Measurements from ENCODE around the gene TUBA1A.
"Not testable (repeated sequence)": the region's sequence is repeated elsewhere in the genome, so short reads cannot be mapped to it uniquely, and the experiment has no call there.

TUBA1A gene

DNA sequence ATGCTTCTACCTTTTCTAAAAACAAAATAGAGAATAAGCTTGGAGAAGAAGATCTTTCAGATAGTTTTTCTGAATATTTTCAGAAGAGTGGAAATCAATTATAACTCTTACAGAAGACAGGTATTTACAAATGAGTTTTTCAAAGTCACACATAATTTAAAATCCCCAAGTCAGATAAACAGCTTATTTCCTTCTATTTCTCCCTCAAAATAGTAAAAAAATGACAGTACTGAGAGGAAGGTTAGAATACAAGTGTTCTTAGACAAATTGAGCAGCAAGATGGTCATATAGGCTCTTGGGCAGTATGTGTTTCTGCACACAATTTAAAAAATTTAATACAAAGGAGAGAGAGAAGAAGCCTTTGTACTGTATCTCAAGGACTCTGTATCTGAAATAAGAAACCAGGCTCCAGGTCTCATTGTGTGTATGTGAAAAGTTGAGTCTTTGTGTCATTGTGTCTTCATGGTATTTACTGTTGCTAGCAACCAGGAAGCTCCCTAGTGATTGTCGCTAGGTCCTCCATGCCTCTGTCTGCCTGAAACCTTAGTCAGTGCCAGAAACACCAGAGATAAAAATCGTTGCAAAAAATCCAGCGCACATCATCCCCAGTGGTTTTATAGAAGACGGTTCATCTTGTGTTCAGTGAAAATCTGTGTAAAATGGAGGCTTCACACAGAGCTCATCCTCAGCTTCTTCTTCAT, 12.9 kb upstream of the TUBA1A start:
- DNase-seq (ENCODE audit: low read depth in 2 of 2): no peak

GRCh38 chr12:49200919-49201594, 12.2 kb upstream of the TUBA1A start:
- no peak for DNase-seq (ENCODE audit: low read depth in 2 of 2)

- no peak for DNase-seq (ENCODE audit: low read depth in 2 of 2)
Observed at GRCh38 chr12:49198431-49199155, 9.7 kb upstream of the TUBA1A start.

DNA sequence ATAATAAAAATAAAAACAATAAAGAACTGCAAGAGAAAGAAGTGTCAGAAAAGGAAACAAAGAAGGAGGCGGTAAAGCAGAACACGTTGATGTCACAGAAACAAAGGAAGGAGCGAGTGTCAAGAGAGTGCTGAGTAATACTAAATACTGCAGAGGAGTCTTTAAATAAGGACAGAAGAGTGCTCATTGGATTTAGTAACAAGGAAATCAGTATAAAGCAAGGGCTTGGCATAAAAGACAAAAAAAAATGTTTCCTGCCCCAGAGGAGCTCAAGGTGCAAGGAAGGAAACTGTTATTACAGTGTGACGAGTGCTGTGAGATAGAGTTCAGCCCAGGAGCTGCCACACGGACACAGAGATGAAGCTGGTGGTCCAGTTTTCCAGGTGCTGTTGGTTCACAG, 8.4 kb upstream of the TUBA1A start:
- no peak for DNase-seq (ENCODE audit: low read depth in 2 of 2)

- no peak for DNase-seq (ENCODE audit: low read depth in 2 of 2)
Observed at GRCh38 chr12:49195736-49196135, 6.9 kb upstream of the TUBA1A start.

DNA sequence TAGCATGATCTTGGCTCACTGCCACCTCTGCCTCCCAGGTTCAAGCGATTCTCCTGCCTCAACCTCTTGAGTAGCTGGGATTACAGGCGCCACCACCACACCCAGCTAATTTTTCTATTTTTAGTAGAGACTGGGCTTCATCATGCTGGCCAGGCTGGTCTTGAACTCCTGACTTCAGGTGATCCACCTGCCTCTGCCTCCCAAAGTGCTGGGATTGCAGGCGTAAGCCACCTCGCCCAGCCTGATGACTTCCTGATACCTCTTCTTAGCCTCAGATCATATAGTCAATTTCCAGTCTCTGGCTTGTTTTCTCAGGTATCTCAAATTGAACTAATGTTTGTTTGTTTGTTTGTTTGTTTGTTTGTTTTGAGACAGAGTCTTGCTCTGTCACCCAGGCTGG, 4.9 kb upstream of the TUBA1A start:
- not testable (repeated sequence) for DNase-seq (ENCODE audit: low read depth in 2 of 2)

GRCh38 chr12:49191498-49191897, 2.6 kb upstream of the TUBA1A start:
- DNase-seq (ENCODE audit: low read depth in 2 of 2): not testable (repeated sequence)

GRCh38 chr12:49190974-49191373, 2.1 kb upstream of the TUBA1A start:
- DNase-seq (ENCODE audit: low read depth in 2 of 2): no peak

DNA sequence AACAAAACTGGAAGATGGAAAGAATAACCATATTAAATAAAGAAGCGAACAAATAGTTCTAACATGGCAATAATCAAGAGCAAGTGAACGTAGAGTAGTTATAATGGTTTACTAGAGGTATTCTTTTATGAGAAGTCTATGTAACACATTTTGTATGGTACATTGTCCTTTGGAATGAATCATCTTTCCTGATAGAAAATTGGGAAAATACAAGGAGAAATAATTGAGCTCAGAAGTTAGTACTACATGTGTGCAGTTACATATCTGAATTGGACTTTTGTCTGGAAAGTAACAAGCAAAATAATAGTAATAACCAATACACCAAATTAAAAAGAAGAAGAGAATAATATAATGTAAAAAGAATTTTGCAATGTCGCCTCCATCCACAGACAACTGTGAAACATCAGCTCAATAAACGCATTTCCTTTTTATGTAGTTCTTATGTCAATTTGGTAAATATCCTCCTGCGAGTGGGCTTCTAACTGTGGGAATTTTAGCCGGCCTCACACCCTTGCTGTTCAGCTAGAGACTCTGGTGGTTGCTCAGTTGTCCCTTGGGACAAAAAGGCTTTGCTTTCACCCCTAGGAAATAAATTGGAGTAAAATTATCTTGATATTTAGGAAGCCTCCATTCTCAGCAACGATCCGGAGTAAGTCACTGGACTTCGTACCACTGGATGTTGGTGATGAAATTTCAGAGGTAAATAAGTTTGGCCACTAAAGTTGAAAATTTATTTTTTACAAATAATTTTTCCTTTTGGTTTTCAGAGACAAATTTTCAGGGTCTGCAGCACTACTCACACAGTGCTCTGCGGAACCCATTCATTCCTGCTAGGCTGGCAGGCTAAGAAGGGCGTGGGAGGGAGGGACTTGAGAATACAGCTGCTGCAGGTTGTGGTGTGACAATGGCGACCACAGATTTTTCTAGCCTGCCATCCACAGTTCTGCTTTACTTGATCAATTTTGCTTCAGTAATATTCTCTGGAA, 1.1 kb upstream of the TUBA1A start:
- DNase-seq (ENCODE audit: low read depth in 2 of 2): no peak

GRCh38 chr12:49188201-49188915, 522 bp downstream of the TUBA1A start:
- peak; percentile 57 to 62 for DNase-seq (ENCODE audit: low read depth in 2 of 2)

DNA sequence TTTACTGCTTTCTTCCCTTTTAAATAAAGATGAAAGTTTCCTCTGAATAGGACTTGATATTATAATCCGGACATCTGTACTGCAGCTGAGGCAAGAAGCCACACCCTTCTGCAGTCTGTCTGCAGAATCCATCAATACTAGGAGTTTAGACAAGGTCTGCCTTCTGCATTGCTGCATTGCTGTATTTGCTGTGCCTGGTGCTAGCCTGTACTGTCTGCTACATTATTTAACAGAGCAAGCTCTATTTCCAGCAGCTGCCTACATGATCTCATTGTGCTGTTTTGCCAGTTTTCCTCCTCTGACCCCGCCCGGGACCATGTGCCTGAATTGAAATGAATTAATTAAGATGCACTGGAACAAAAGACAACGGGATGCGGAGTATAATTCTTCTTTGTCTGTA, 1.7 kb downstream of the TUBA1A start:
- no peak for DNase-seq (ENCODE audit: low read depth in 2 of 2)

DNA sequence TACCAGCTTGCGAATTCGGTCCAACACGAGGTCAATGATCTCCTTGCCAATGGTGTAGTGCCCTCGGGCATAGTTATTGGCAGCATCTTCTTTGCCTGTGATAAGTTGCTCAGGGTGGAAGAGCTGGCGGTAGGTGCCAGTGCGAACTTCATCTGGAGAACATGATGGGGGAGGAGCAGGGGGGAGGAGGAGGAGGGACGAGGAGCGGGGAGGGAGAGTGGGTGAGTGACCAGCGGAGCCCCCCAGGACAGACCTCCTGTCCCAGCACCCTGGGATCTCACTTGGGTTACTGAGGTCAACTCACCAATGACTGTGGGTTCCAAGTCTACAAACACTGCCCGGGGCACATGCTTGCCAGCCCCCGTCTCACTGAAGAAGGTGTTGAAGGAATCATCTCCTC, 2.6 kb downstream of the TUBA1A start:
- DNase-seq (ENCODE audit: low read depth in 2 of 2): not testable (repeated sequence)

DNA sequence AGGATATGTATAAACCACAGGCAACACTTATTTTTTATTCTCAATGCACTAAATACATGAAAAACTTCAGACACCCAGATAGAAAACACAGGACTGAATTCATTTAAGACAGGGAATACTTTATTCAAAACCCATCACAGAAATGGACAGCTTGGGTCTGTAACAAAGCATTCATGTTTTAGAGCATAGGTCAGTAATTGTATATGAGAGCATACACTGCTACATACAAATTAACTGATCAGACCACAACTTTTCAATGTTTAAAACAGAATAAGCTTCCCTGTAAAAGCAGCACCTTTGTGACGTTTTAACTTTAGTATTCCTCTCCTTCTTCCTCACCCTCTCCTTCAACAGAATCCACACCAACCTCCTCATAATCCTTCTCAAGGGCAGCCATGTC, 4.2 kb downstream of the TUBA1A start:
- DNase-seq (ENCODE audit: low read depth in 2 of 2): not testable (repeated sequence)

DNA sequence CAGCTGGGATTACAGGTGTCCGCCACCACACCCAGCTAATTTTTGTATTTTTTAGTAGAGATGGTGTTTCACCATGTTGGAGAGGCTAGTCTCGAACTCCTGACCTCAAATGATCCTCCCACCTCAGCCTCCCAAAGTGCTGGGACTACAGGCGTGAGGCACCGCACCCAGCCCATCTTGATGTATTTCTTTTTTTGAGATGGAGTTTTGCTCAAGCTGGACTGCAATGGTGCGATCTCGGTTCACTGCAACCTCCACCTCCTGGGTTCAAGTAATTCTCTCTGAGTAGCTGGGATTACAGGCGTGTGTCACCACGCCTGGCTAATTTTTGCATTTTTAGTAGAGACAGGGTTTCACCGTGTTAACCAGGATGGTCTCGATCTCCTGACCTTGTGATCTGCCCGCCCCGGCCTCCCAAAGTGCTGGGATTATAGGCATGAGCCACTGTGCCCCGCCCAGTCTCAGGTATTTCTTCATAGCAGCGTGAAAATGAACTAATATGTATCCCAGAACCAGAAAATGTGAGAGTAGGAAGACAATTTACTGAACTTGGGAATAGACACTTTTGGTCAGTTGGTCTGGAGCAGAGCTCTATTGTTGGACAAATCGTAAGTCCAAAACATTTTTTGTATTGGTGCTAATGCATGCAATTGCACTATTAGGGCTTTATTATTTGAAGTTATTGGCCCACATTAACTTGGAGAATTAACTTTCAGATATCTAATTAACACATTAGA, 5.5 kb downstream of the TUBA1A start:
- DNase-seq (ENCODE audit: low read depth in 2 of 2): not testable (repeated sequence)

GRCh38 chr12:49174218-49174617, 14.7 kb downstream of the TUBA1A start:
- no peak for DNase-seq (ENCODE audit: low read depth in 2 of 2)

- DNase-seq (ENCODE audit: low read depth in 2 of 2): no peak
Observed at GRCh38 chr12:49170924-49171323, 18.0 kb downstream of the TUBA1A start.

- DNase-seq (ENCODE audit: low read depth in 2 of 2): no peak
Observed at GRCh38 chr12:49165114-49165513, 23.8 kb downstream of the TUBA1A start.

DNA sequence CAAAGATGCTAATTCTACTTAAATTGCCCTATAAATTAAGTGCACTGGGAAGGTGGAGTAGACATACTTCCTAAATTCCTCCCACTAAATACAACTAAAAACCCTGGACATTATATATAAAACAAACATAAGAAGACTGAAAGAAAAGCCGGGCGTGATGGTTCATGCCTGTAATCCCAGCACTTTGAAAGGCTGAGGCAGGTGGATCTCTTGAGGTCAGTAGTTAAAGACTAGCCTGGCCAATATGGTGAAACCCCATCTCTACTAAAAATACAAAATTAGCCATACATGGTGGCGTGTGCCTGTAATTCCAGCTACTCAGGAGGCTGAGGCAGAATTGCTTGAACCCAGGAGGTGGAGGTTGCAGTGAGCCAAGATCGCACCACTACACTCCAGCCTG, 27.0 kb downstream of the TUBA1A start:
- not testable (repeated sequence) for DNase-seq (ENCODE audit: low read depth in 2 of 2)

DNA sequence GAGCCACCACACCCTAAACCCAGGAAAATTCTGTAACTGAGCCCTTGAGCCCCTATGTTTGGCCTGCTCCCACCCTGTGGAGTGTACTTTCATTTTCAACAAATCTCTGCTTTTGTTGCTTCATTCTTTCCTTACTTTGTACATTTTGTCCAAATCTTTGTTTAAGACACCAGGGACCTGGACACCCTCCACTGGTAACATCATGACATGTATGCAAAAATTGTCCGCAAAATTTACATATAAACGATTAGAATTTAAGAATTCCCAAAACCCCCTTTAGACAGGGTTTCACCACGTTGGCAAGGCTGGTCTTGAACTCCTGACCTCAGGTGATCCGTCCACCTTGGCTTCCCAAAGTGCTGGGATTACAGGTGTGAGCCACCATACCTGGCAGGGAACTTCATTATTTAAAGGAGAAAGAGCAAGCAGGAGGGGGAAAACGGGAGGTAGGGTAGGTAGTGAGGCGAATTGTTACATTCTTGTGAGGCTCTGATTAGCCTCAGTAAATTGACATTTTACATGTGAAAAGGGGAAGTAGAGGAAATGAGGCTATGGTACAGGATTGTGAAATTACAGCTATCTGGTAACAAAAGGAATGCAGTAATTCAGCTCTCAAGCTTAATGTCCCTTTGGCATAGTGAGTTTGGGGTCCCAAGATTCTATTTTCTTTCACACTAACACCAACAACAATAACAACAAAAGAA, 27.6 kb downstream of the TUBA1A start:
- no peak for DNase-seq (ENCODE audit: low read depth in 2 of 2)

- no peak for DNase-seq (ENCODE audit: low read depth in 2 of 2)
Observed at GRCh38 chr12:49160399-49160798, 28.5 kb downstream of the TUBA1A start.
